ENCODE measurements around the gene METTL3. TPM values are rescaled to one million over a fixed set of nuclear protein-coding genes. Genes with fewer than 3 reads are reported as not detected.

Gene METTL3
- total RNA-seq, 2 donors from 2014 or later = 25.1 to 27.4 TPM

- no peaks in the 10 kb centered on the region for H3K27me3 ChIP-seq
- no peaks in the 10 kb centered on the region for H3K36me3 ChIP-seq
- no peak for DNase-seq (ENCODE audit: low spot score)
- peak overlapping the region; percentile 86 to 89 for H3K4me3 ChIP-seq
- peaks cover 0 to 14% of the 10 kb centered on the region in 2 donors for H3K4me1 ChIP-seq
- no peaks in the 10 kb centered on the region for H3K9me3 ChIP-seq
- H3K27ac ChIP-seq = peak overlapping the region; percentile 67 to 83
- no peak for TF ChIP-seq CTCF (IDR thresholded peaks at IDR 0.05)
Observed at GRCh38 chr14:21525571-21525961, 14.4 kb upstream of the METTL3 start.

DNA sequence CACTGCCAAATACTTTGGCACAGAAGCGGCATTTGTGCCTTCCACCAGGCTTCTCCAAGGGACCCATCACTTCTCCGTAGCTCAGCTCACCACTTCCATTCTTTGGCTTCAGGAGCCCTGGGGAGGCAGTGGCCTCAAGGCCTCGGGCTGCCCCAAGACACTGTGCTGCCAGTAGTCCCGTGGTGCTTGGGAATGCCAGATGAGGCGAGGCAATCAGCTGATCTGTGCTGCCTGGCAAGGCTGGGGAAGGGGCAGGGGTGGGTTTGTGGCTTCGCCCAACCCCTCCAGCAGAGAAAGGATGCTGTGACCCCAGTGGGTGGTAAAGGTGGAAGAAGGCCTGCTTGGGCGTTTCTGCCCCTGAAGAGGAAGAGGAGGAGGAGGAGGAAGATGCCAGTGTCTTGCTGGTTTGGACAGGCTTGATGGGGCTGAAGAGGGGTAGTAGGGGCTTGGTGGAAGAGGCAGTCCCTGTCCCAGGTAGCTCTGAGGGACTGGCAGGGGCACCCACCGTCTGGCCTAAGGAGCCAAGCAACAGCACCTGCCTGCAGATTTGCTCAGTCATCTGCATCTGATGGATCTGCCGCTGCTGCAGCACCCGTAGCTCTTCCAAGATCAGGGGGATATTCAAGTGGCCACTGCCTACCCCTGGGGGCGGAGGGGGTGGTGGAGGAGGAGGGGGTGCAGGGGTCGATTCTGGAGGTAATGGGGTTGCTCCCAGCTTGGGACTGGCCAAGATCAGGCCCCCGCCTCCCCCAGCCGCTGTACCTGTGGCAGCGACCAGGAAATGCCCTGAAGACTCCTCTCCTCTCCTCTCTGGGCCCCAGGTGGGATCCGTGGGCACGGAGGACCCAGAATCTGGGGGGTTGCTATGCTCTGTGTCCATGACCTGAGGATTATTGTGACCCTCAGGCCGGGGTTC lies 13.7 kb upstream of the METTL3 start:
- Histone ChIP-seq H3K9me3 (no peaks in the 10 kb centered on the region), H3K4me3 (peak overlapping the region in 1 of 2 donors; percentile 86), H3K4me1 (peaks cover 0 to 14% of the 10 kb centered on the region in 2 donors), H3K36me3 (no peaks in the 10 kb centered on the region), H3K27ac (peak overlapping the region in 1 of 2 donors; percentile 67), H3K27me3 (no peaks in the 10 kb centered on the region)
- TF ChIP-seq CTCF (IDR thresholded peaks at IDR 0.05) = no peak
- no peak for DNase-seq (ENCODE audit: low spot score)

DNA sequence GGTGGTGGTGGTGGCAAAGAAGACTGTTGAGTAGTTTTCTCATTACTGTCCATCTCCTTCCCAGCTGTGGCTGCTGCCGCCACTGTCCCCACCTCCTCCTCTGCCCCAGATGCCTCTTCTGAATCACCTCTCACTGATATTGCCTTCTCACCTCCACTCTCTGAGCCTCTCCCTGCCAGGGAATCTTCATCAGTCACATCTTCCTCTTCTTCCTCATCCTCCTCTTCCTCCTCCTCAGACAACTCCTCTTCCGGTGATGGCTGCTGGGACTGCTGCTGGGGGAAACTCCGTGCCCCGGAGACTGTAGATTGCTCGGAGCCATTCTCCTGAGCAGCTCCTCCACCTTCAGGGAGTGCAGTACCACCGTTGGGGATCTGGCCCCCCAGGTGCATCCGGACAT lies 12.1 kb upstream of the METTL3 start:
- Histone ChIP-seq H3K9me3 (no peaks in the 10 kb centered on the region), H3K4me1 (peaks cover 0 to 14% of the 10 kb centered on the region in 2 donors), H3K27ac (no peak overlapping the region), H3K4me3 (no peak overlapping the region), H3K36me3 (no peaks in the 10 kb centered on the region), H3K27me3 (no peaks in the 10 kb centered on the region)
- no peak for DNase-seq (ENCODE audit: low spot score)
- TF ChIP-seq CTCF (IDR thresholded peaks at IDR 0.05) = no peak

GRCh38 chr14:21521501-21521900 lies 10.4 kb upstream of the METTL3 start:
- TF ChIP-seq CTCF (IDR thresholded peaks at IDR 0.05) = no peak
- H3K9me3 ChIP-seq = no peaks in the 10 kb centered on the region
- H3K36me3 ChIP-seq = no peaks in the 10 kb centered on the region
- H3K27ac ChIP-seq = no peak overlapping the region
- no peak overlapping the region for H3K4me3 ChIP-seq
- no peaks in the 10 kb centered on the region for H3K27me3 ChIP-seq
- no peak for DNase-seq (ENCODE audit: low spot score)
- peaks cover 0 to 8% of the 10 kb centered on the region in 2 donors for H3K4me1 ChIP-seq

GRCh38 chr14:21520767-21521166 lies 9.6 kb upstream of the METTL3 start:
- peaks cover 0 to 7% of the 10 kb centered on the region in 2 donors for H3K4me1 ChIP-seq
- H3K27me3 ChIP-seq = no peaks in the 10 kb centered on the region
- H3K9me3 ChIP-seq = no peaks in the 10 kb centered on the region
- no peak overlapping the region for H3K27ac ChIP-seq
- no peak overlapping the region for H3K4me3 ChIP-seq
- no peak for TF ChIP-seq CTCF (IDR thresholded peaks at IDR 0.05)
- H3K36me3 ChIP-seq = no peaks in the 10 kb centered on the region
- DNase-seq (ENCODE audit: low spot score) = no peak

Measured in right atrium auricular region (tissue), 2 donors.